HG03045 (cell line): ENCODE measurements around the gene CSF2.
"Not testable (repeated sequence)": the region's sequence is repeated elsewhere in the genome, so short reads cannot be mapped to it uniquely, and the experiment has no call there.

ENCODE experiments used
- ATAC-seq: cut with Tn5 transposase; IDR thresholded peaks from one replicate; pipeline ENCODE4 v1.9.1; 2021; ENCODE audit warnings: mild to moderate bottlenecking, moderate library complexity; ENCODE audit not compliant: unreplicated experiment

Gene CSF2

GRCh38 chr5:132105688-132106087 lies 32.1 kb downstream of the CSF2 start:
- ATAC-seq, result no peak

- ATAC-seq, result not testable (repeated sequence)
Measured at GRCh38 chr5:132108495-132108894, 34.9 kb downstream of the CSF2 start.

- ATAC-seq, result not testable (repeated sequence)
Measured at GRCh38 chr5:132108957-132109356, 35.4 kb downstream of the CSF2 start.

- no peak for ATAC-seq
Measured at GRCh38 chr5:132109494-132110053, 36.0 kb downstream of the CSF2 start.

GRCh38 chr5:132110195-132110594 lies 36.6 kb downstream of the CSF2 start:
- no peak for ATAC-seq

GRCh38 chr5:132110930-132111329 lies 37.3 kb downstream of the CSF2 start:
- no peak for ATAC-seq

GRCh38 chr5:132112111-132112510 lies 38.5 kb downstream of the CSF2 start:
- no peak for ATAC-seq

- ATAC-seq, result no peak
Measured at GRCh38 chr5:132114150-132115121, 40.8 kb downstream of the CSF2 start.

GRCh38 chr5:132115375-132115774 lies 41.8 kb downstream of the CSF2 start:
- ATAC-seq, result no peak

- no peak for ATAC-seq
Measured at GRCh38 chr5:132116072-132116471, 42.5 kb downstream of the CSF2 start.

GRCh38 chr5:132116909-132117489 lies 43.4 kb downstream of the CSF2 start:
- ATAC-seq, result not testable (repeated sequence)

GRCh38 chr5:132120717-132121116 lies 47.1 kb downstream of the CSF2 start:
- ATAC-seq, result not testable (repeated sequence)

GRCh38 chr5:132122971-132123370 lies 49.4 kb downstream of the CSF2 start:
- not testable (repeated sequence) for ATAC-seq

GRCh38 chr5:132123578-132123977 lies 50.0 kb downstream of the CSF2 start:
- ATAC-seq, result not testable (repeated sequence)
